CD4-positive, alpha-beta T cell (primary cell): ENCODE results near the gene OR51I2. TPM values are rescaled to one million over a fixed set of nuclear protein-coding genes. Genes with fewer than 3 reads are reported as not detected.

Experiments
- ATAC-seq: fragments of 200-7000 bp; cut with Tn5 transposase; one replicate; pipeline ENCODE4 v1.10.0; 2022; ENCODE audit warnings: mild to moderate bottlenecking; ENCODE audit not compliant: poor library complexity
- CTCF ChIA-PET: fragments of 350-600 bp; sonication (Branson Sonifier 250); formaldehyde crosslinking; loops from one replicate; lab custom pipeline; 2021; ENCODE audit warnings: antibody characterized with exemption, inconsistent platforms; lab: Charles Lee
- POLR2A ChIA-PET: fragments of 350-600 bp; sonication (Branson Sonifier 250); formaldehyde crosslinking; loops from one replicate; lab custom pipeline; 2021; ENCODE audit warnings: antibody characterized with exemption, inconsistent platforms; lab: Charles Lee
- DNase-seq, 14 experiments: peaks; one replicate each; pipeline ENCODE4 v3.0.0-alpha.2; 2013 to 2020; ENCODE audit warnings: mixed read lengths in 2 of 14
- H3K27ac ChIP-seq, 2 donors: one replicate each; pipeline versions ENCODE4 v1.5.1 to v1.7.0; 2013; ENCODE audit warnings: low read length in 2 of 2, low read depth in 1 of 2, mild to moderate bottlenecking in 1 of 2
- H3K27me3 ChIP-seq, 2 experiments: 1 replicate in 1 of 2; 2 replicates in 1 of 2; pipeline versions ENCODE4 v1.6.1 to v1.7.0; 2013; ENCODE audit warnings: low read length in 2 of 2, control low read depth in 1 of 2, mild to moderate bottlenecking in 1 of 2, moderate library complexity in 1 of 2; ENCODE audit not compliant: insufficient read depth in 2 of 2, control insufficient read depth in 1 of 2
- H3K36me3 ChIP-seq: one replicate; pipeline ENCODE4 v1.6.1; 2013; ENCODE audit warnings: low read length, control low read depth; ENCODE audit not compliant: insufficient read depth
- H3K4me1 ChIP-seq: one replicate; pipeline ENCODE4 v1.6.1; 2013; ENCODE audit warnings: low read length, control low read depth; ENCODE audit not compliant: insufficient read depth
- H3K4me3 ChIP-seq: one replicate; pipeline ENCODE4 v1.5.1; 2013; ENCODE audit warnings: mild to moderate bottlenecking, low read length, moderate library complexity
- H3K9me3 ChIP-seq, 2 experiments: 1 replicate in 1 of 2; 2 replicates in 1 of 2; pipeline versions ENCODE4 v1.6.1 to v1.7.0; 2013; ENCODE audit warnings: low read length in 2 of 2, mild to moderate bottlenecking in 2 of 2, control low read depth in 1 of 2, moderate library complexity in 1 of 2; ENCODE audit not compliant: control insufficient read depth in 1 of 2, insufficient read depth in 1 of 2
- H3K27ac Mint-ChIP-seq: one replicate; pipeline ENCODE4 v1.8.0; 2020; ENCODE audit warnings: mixed read lengths
- H3K27me3 Mint-ChIP-seq: one replicate; pipeline ENCODE4 v1.8.0; 2021; ENCODE audit warnings: mixed read lengths
- H3K36me3 Mint-ChIP-seq: one replicate; pipeline ENCODE4 v1.8.0; 2021; ENCODE audit warnings: low read depth, mixed read lengths
- H3K4me1 Mint-ChIP-seq: one replicate; pipeline ENCODE4 v1.8.0; 2021; ENCODE audit warnings: low read depth, mixed read lengths
- H3K4me3 Mint-ChIP-seq: one replicate; pipeline ENCODE4 v1.8.0; 2020; ENCODE audit warnings: mild to moderate bottlenecking, mixed read lengths
- H3K9me3 Mint-ChIP-seq: one replicate; pipeline ENCODE4 v1.8.0; 2020; ENCODE audit warnings: mixed read lengths
- intact Hi-C, 2 experiments: fragments of 100-400 bp; cut with DNase I in 1 of 2; cut with micrococcal nuclease in 1 of 2; formaldehyde crosslinking; loops; one replicate each; pipeline versions ENCODE4 v1.15.1 to v1.9.0; 2023 to 2025; cut with DNase I, micrococcal nuclease
- polyA plus RNA-seq, 2 donors: library from polyadenylated mRNA; unstranded; fragments of 120-200 nt; gene quantifications; one replicate each; pipeline ENCODE4 v1.2.1, GENCODE V29; 2013
- total RNA-seq, 174 experiments: library from RNA in 2 of 174; stranded (reverse) in 2 of 174; gene quantifications; one replicate each; pipeline ENCODE4 v1.2.3 and lab custom pipeline; 2021 to 2026
- TF ChIP-seq, protein P1 (sequence below): fragments of 200-600 bp; IDR thresholded peaks from one replicate; pipeline ENCODE4 v1.8.0; 2022; ENCODE audit warnings: antibody characterized with exemption, mild to moderate bottlenecking

Gene OR51I2, protein sequence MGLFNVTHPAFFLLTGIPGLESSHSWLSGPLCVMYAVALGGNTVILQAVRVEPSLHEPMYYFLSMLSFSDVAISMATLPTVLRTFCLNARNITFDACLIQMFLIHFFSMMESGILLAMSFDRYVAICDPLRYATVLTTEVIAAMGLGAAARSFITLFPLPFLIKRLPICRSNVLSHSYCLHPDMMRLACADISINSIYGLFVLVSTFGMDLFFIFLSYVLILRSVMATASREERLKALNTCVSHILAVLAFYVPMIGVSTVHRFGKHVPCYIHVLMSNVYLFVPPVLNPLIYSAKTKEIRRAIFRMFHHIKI
- total RNA-seq (not detected), total RNA-seq (lab: John Stamatoyannopoulos, UW) (0 to 0.07 (median 0) reads per million in 172 experiments)
- polyA plus RNA-seq (2013, experiment 1 of 2), result 0.04 TPM
- 0.01 TPM for polyA plus RNA-seq (2013, experiment 2 of 2)

DNA sequence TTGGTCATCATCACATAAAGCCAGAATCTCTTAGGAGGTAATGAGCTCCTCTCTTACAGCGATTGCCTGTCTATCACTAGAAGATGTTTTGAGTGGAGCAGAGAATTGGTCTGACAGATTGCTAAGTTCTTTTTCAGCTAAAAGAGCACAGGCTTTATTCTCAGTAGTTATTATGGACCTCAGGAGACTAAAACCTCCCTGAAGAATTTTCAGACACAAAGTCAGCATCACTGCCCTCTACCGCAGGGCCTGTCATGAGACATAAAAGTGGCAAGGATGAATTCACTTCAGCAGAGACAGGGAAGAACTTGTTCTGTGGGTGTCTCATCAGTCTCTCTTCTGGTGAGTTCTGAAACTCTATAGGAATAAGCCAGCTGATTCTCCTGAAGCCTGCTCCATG is at the start of gene OR51I2:
TSS of gene OR51I2 (plus strand) at position 301 of the 400 bp plus-strand sequence. CDS start 4,166 bp downstream, outside the sequence.
- Mint-ChIP-seq H3K4me3 (no peak within 1 kb of the TSS), H3K4me1 (no peaks in the 10 kb centered on the region), H3K27ac (no peak within 1 kb of the TSS), H3K36me3 (no peaks in the 10 kb centered on the region), H3K9me3 (no peaks in the 10 kb centered on the region), H3K27me3 (peaks cover 8% of the 10 kb centered on the region)
- Histone ChIP-seq H3K4me1 (no peaks in the 10 kb centered on the region), H3K9me3 (no peaks in the 10 kb centered on the region), H3K27me3 (no peaks in the 10 kb centered on the region), H3K36me3 (no peaks in the 10 kb centered on the region), H3K4me3 (no peak within 1 kb of the TSS), H3K27ac (no peak within 1 kb of the TSS)
- DNase-seq (no peak), ATAC-seq (no peak)
- intact Hi-C loops, result no loop called here
- TF ChIP-seq, protein P1, sequence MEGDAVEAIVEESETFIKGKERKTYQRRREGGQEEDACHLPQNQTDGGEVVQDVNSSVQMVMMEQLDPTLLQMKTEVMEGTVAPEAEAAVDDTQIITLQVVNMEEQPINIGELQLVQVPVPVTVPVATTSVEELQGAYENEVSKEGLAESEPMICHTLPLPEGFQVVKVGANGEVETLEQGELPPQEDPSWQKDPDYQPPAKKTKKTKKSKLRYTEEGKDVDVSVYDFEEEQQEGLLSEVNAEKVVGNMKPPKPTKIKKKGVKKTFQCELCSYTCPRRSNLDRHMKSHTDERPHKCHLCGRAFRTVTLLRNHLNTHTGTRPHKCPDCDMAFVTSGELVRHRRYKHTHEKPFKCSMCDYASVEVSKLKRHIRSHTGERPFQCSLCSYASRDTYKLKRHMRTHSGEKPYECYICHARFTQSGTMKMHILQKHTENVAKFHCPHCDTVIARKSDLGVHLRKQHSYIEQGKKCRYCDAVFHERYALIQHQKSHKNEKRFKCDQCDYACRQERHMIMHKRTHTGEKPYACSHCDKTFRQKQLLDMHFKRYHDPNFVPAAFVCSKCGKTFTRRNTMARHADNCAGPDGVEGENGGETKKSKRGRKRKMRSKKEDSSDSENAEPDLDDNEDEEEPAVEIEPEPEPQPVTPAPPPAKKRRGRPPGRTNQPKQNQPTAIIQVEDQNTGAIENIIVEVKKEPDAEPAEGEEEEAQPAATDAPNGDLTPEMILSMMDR, result no peak
- POLR2A ChIA-PET, result no interaction called here
- CTCF ChIA-PET, result no interaction called here

DNA sequence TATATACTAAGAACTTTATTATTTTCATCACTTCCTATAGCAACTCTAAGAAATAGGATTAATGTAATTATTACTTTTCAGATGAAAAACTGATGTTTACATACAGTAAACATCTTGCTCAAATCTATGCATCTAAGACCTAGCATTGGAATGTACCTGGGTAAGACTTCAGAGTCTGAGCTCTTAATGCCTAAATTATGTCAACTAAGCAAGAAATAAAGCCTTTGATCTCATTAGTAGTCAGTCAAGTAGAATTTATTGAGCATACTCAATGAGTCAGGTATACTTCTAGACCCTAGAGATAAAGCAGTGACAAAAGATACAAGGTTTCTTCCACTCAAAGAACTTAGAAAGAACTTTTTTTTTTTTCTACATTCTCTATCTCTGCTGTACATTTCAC is 44.0 kb upstream of the OR51I2 start:
- Mint-ChIP-seq H3K36me3 (no peaks in the 10 kb centered on the region), H3K9me3 (peaks cover 3% of the 10 kb centered on the region)

DNA sequence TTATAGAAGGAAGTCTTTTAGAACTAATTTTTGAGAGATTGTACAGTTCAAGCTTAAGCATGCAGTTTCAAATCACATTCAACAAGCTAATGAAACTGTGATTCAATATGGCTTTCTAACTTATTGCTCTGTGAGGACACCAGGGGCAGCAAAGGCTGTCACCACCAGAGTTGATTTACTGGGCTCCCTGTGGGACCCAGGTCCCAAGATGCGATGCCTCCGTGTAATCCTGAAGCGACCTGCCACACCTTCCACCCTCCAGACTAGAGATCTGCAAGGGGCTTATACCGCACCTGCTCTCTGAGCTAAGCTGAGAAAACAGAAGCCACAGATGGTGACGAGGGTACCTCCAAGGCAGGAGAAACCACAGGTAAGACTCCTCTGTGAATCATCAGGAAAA is 28.1 kb upstream of the OR51I2 start:
- ChIA-PET CTCF (no interaction called here), POLR2A (no interaction called here)
- DNase-seq (no peak), ATAC-seq (no peak)
- H3K27me3 ChIP-seq, result peaks cover 0 to 8% of the 10 kb centered on the region in 2 experiments
- H3K36me3 Mint-ChIP-seq, result no peaks in the 10 kb centered on the region
- TF ChIP-seq, protein P1, result no peak
- intact Hi-C loops, result no loop called here
- H3K4me1 Mint-ChIP-seq, result no peaks in the 10 kb centered on the region
- no peaks in the 10 kb centered on the region for H3K4me1 ChIP-seq
- no peak overlapping the region for H3K27ac Mint-ChIP-seq
- no peaks in the 10 kb centered on the region for H3K36me3 ChIP-seq
- H3K4me3 ChIP-seq, result no peak overlapping the region
- no peak overlapping the region for H3K4me3 Mint-ChIP-seq
- H3K9me3 ChIP-seq, result no peaks in the 10 kb centered on the region
- peaks cover 16% of the 10 kb centered on the region for H3K27me3 Mint-ChIP-seq
- no peak overlapping the region for H3K27ac ChIP-seq
- no peaks in the 10 kb centered on the region for H3K9me3 Mint-ChIP-seq

More for the DNA sequence above, 44.0 kb upstream of the OR51I2 start:
- ChIA-PET CTCF (no interaction called here), POLR2A (no interaction called here)
- TF ChIP-seq, protein P1, result no peak
- Mint-ChIP-seq H3K4me3 (no peak overlapping the region), H3K4me1 (no peaks in the 10 kb centered on the region), H3K27me3 (peaks cover 27% of the 10 kb centered on the region), H3K27ac (no peak overlapping the region)
- Histone ChIP-seq H3K27me3 (peaks cover 4 to 5% of the 10 kb centered on the region in 2 experiments), H3K9me3 (no peaks in the 10 kb centered on the region), H3K27ac (no peak overlapping the region), H3K36me3 (no peaks in the 10 kb centered on the region), H3K4me1 (no peaks in the 10 kb centered on the region), H3K4me3 (no peak overlapping the region)
- intact Hi-C loops, result no loop called here
- DNase-seq (no peak), ATAC-seq (no peak)
